Fibroblast of skin of scalp (primary cell): ENCODE data around the gene LCE1B.

Experiments
- DNase-seq: peaks from one replicate; pipeline ENCODE4 v3.0.0-alpha.2; 2013

Gene LCE1B

DNA sequence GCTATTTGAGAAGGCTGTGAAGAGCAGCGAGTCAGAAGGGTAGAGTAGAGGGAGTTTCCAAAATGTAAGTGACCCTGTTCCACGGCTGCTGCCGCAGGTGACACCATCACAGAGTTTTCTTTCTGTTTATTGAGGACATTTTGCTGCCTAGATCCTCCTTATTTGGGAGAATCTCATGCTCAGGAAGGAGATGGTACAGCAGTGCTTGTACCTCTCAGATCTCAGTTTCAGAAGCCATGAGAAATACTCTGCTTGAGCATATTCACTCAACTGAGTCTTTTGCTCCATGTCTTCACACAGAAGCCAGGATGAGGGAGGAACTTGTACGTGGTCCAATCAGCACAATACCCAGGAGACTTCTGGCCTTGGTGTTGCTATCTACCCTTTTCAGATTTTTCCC, 49.6 kb downstream of the LCE1B start:
- no peak for DNase-seq
